Mesendoderm (in vitro differentiated cells): ENCODE measurements around the gene BMPER.

Experiments used
- DNase-seq: peaks from one replicate; pipeline ENCODE4 v3.0.0; 2013
- H2AK5ac ChIP-seq: 2 replicates; pipeline ENCODE4 v1.6.1; 2013; ENCODE audit warnings: low read length, inconsistent platforms
- H2BK120ac ChIP-seq: 2 replicates; pipeline ENCODE4 v1.6.1; 2013; ENCODE audit warnings: low read depth, mild to moderate bottlenecking, low read length, moderate library complexity, mixed read lengths
- H2BK15ac ChIP-seq: replicated peaks from 2 replicates; pipeline ENCODE4 v1.6.1; 2013; ENCODE audit warnings: low read depth, mild to moderate bottlenecking, moderate library complexity
- H2BK5ac ChIP-seq: 2 replicates; pipeline ENCODE4 v1.6.1; 2013; ENCODE audit warnings: low read length, inconsistent platforms
- H3K18ac ChIP-seq: 2 replicates; pipeline ENCODE4 v1.6.1; 2013; ENCODE audit warnings: mild to moderate bottlenecking, low read length, mixed read lengths
- H3K23ac ChIP-seq: one replicate; pipeline ENCODE4 v1.6.1; 2013; ENCODE audit warnings: low read length
- H3K27ac ChIP-seq: 2 replicates; pipeline ENCODE4 v1.5.1; 2013; ENCODE audit warnings: low read depth, mild to moderate bottlenecking, inconsistent platforms, low read length, moderate library complexity
- H3K27me3 ChIP-seq: 2 replicates; pipeline ENCODE4 v1.6.1; 2013; ENCODE audit warnings: low read length, control low read depth, mild to moderate bottlenecking, inconsistent platforms; ENCODE audit not compliant: insufficient read depth, poor library complexity
- H3K36me3 ChIP-seq: 2 replicates; pipeline ENCODE4 v1.6.1; 2013; ENCODE audit warnings: low read length, inconsistent platforms; ENCODE audit not compliant: control insufficient read depth, insufficient read depth
- H3K4ac ChIP-seq: one replicate; pipeline ENCODE4 v1.6.1; 2013; ENCODE audit warnings: low read depth, mild to moderate bottlenecking, low read length, moderate library complexity
- H3K4me1 ChIP-seq: 2 replicates; pipeline ENCODE4 v1.6.1; 2013; ENCODE audit warnings: low read depth, low read length, inconsistent platforms; ENCODE audit not compliant: control insufficient read depth
- H3K4me2 ChIP-seq: 2 replicates; pipeline ENCODE4 v1.6.1; 2013; ENCODE audit warnings: low read length
- H3K4me3 ChIP-seq: 2 replicates; pipeline ENCODE4 v1.5.1; 2013; ENCODE audit warnings: mild to moderate bottlenecking, low read length
- H3K56ac ChIP-seq: one replicate; pipeline ENCODE4 v1.6.1; 2013; ENCODE audit warnings: low read length
- H3K79me1 ChIP-seq: 2 replicates; pipeline ENCODE4 v1.6.1; 2013; ENCODE audit warnings: low read length, inconsistent platforms
- H3K79me2 ChIP-seq: 2 replicates; pipeline ENCODE4 v1.6.1; 2013; ENCODE audit warnings: mild to moderate bottlenecking, low read length; ENCODE audit not compliant: control insufficient read depth, insufficient read depth
- H3K9ac ChIP-seq: 2 replicates; pipeline ENCODE4 v1.6.1; 2013; ENCODE audit warnings: low read length, inconsistent platforms
- H4K5ac ChIP-seq: one replicate; pipeline ENCODE4 v1.6.1; 2013; ENCODE audit warnings: low read length
- H4K8ac ChIP-seq: one replicate; pipeline ENCODE4 v1.6.1; 2013; ENCODE audit warnings: low read depth, mild to moderate bottlenecking, control low read depth, low read length, moderate library complexity
- WGBS: extraction: QIAGEN DNeasy Blood & Tissue Kit; methylation state at CpG from one replicate; pipeline ENCODE4 v1.1.7; 2013; ENCODE audit warnings: low lambda C conversion rate, missing lambda C conversion rate; ENCODE audit not compliant: insufficient coverage; ENCODE audit errors: extremely low coverage; 5-methylcytosine and 5-hydroxymethylcytosine counted together

Gene BMPER

DNA sequence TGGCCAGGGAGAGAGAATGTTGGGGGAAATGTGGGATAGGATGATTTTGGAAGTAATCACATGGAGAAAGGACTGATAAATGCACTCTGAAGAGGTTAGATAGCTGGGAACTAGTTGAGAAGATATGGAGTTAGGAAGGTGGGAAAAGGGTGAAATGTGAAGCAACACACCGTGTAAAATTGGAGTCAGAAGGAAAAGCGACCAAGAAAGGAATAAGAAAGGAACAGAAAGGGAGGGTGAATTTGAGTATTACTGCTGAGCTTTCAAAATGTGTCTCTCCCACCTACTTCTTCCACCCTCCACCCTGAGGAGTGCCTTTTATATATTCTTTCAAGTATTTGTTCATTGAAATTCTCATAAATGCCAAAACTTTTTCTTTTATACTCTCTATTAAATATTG lies 171.8 kb downstream of the BMPER start:
- H4K8ac ChIP-seq: no peak overlapping the region
- H3K27me3 ChIP-seq: no peaks in the 10 kb centered on the region
- H3K18ac ChIP-seq: no peak overlapping the region
- H3K9ac ChIP-seq: no peak overlapping the region
- H3K4me2 ChIP-seq: no peak overlapping the region
- no peak overlapping the region for H3K27ac ChIP-seq
- H2BK5ac ChIP-seq: no peak overlapping the region
- H2BK15ac ChIP-seq: no peak overlapping the region
- no peaks in the 10 kb centered on the region for H3K79me1 ChIP-seq
- H4K5ac ChIP-seq: no peak overlapping the region
- no peak overlapping the region for H3K56ac ChIP-seq
- DNase-seq: no peak
- no peak overlapping the region for H2AK5ac ChIP-seq
- H3K4ac ChIP-seq: no peak overlapping the region
- WGBS: no CpG with 5 or more reads among the region's 2 CpGs
- H3K23ac ChIP-seq: no peak overlapping the region
- no peaks in the 10 kb centered on the region for H3K79me2 ChIP-seq
- H2BK120ac ChIP-seq: no peak overlapping the region
- H3K4me1 ChIP-seq: peaks cover 2% of the 10 kb centered on the region
- H3K36me3 ChIP-seq: no peaks in the 10 kb centered on the region
- no peak overlapping the region for H3K4me3 ChIP-seq

DNA sequence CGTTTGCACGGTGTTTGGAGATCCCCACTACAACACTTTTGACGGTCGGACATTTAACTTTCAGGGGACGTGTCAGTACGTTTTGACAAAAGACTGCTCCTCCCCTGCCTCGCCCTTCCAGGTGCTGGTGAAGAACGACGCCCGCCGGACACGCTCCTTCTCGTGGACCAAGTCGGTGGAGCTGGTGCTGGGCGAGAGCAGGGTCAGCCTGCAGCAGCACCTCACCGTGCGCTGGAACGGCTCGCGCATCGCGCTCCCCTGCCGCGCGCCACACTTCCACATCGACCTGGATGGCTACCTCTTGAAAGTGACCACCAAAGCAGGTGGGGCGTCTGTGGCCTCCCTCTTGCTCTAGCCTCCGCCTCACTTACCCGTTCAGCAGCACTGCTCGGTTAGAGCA lies 173.5 kb downstream of the BMPER start:
- Histone ChIP-seq H3K9ac (no peak overlapping the region), H3K4me1 (peaks cover 2% of the 10 kb centered on the region), H3K79me1 (no peaks in the 10 kb centered on the region), H4K5ac (no peak overlapping the region), H3K23ac (no peak overlapping the region), H3K36me3 (no peaks in the 10 kb centered on the region), H3K56ac (no peak overlapping the region), H3K4me2 (no peak overlapping the region), H2BK15ac (no peak overlapping the region), H3K27me3 (no peaks in the 10 kb centered on the region), H2BK5ac (no peak overlapping the region), H3K79me2 (no peaks in the 10 kb centered on the region), H3K4ac (no peak overlapping the region), H4K8ac (no peak overlapping the region), H2BK120ac (no peak overlapping the region), H3K27ac (no peak overlapping the region), H2AK5ac (no peak overlapping the region), H3K18ac (no peak overlapping the region), H3K4me3 (no peak overlapping the region)
- WGBS: no CpG with 5 or more reads among the region's 30 CpGs
- no peak for DNase-seq

DNA sequence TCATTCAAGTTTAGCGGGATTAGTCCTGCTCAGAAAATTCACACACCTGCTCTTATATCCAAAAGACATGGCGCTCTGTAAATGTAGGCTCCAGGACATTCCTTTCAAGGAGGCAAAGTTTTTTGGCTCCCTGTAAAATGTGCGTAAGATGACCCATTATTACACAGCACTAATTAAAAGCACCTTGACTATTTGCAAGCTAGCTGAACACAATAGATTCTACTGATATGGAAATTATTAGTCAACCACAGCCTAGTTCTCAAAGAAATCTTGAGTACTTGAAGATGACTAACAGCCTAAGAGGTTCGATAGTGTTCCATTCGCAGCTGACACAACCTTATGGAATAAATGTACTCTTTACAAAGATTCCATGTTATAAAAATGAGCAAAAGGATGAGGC lies 175.2 kb downstream of the BMPER start:
- Histone ChIP-seq H4K5ac (no peak overlapping the region), H3K56ac (no peak overlapping the region), H2BK15ac (no peak overlapping the region), H2AK5ac (no peak overlapping the region), H3K18ac (no peak overlapping the region), H3K4me2 (no peak overlapping the region), H3K4ac (no peak overlapping the region), H3K36me3 (no peaks in the 10 kb centered on the region), H3K4me1 (peaks cover 2% of the 10 kb centered on the region), H3K79me1 (no peaks in the 10 kb centered on the region), H3K79me2 (no peaks in the 10 kb centered on the region), H2BK5ac (no peak overlapping the region), H3K9ac (no peak overlapping the region), H4K8ac (no peak overlapping the region), H2BK120ac (no peak overlapping the region), H3K27ac (no peak overlapping the region), H3K4me3 (no peak overlapping the region), H3K23ac (no peak overlapping the region), H3K27me3 (no peaks in the 10 kb centered on the region)
- DNase-seq: no peak
- WGBS: no CpG with 5 or more reads among the region's 5 CpGs

DNA sequence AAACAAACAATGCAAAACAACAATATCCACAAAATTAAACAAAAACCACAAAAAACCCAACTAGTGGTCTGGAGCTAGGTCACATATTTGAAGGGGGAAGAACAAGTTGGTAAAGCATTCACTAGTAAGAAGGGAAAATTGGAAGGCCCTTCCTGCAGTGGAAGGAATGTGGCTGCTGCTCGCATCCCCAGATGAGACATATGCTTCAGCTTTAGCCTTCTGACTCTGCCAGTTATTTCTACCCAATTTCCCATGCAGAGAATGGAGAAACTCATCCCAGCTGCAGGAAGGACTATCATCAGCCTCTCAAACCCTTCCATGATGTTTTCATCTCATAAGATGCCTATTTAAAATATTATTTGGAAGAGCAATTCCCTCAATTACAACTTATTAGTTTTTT lies 176.6 kb downstream of the BMPER start:
- Histone ChIP-seq H4K5ac (no peak overlapping the region), H3K18ac (no peak overlapping the region), H3K27me3 (no peaks in the 10 kb centered on the region), H4K8ac (no peak overlapping the region), H3K36me3 (no peaks in the 10 kb centered on the region), H3K23ac (no peak overlapping the region), H3K4me2 (no peak overlapping the region), H3K4me1 (peaks cover 2% of the 10 kb centered on the region), H2AK5ac (no peak overlapping the region), H3K4ac (no peak overlapping the region), H3K9ac (no peak overlapping the region), H3K27ac (no peak overlapping the region), H2BK120ac (no peak overlapping the region), H2BK5ac (no peak overlapping the region), H2BK15ac (no peak overlapping the region), H3K4me3 (no peak overlapping the region), H3K56ac (no peak overlapping the region), H3K79me2 (no peaks in the 10 kb centered on the region), H3K79me1 (no peaks in the 10 kb centered on the region)
- no CpG with 5 or more reads among the region's 1 CpG for WGBS
- no peak for DNase-seq

DNA sequence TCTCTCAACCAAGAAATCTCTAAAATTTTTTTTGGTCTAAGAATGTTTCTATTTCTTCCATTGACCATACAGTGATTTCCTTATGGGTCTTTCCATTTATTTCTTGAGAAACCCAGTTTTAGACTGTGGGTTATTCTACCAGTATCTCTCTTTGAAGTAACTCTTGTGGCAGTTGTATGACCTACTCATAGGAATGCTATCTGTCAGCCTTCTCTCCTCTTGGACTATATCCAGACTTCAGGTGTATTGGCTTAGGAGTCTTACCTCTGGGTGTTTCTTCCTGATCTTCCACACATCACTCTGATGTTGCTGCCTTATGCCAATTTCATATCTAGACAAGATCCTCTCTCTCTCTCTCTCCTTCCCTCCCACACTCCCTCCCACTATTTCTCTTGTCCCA lies 178.1 kb downstream of the BMPER start:
- Histone ChIP-seq H3K4me1 (peaks cover 2% of the 10 kb centered on the region), H3K18ac (no peak overlapping the region), H3K79me2 (no peaks in the 10 kb centered on the region), H3K79me1 (no peaks in the 10 kb centered on the region), H3K4me3 (no peak overlapping the region), H2BK5ac (no peak overlapping the region), H3K27ac (no peak overlapping the region), H2AK5ac (no peak overlapping the region), H3K36me3 (no peaks in the 10 kb centered on the region), H4K8ac (no peak overlapping the region), H3K23ac (no peak overlapping the region), H3K4ac (no peak overlapping the region), H4K5ac (no peak overlapping the region), H3K4me2 (no peak overlapping the region), H3K56ac (no peak overlapping the region), H3K9ac (no peak overlapping the region), H3K27me3 (no peaks in the 10 kb centered on the region), H2BK15ac (no peak overlapping the region), H2BK120ac (no peak overlapping the region)
- no peak for DNase-seq

DNA sequence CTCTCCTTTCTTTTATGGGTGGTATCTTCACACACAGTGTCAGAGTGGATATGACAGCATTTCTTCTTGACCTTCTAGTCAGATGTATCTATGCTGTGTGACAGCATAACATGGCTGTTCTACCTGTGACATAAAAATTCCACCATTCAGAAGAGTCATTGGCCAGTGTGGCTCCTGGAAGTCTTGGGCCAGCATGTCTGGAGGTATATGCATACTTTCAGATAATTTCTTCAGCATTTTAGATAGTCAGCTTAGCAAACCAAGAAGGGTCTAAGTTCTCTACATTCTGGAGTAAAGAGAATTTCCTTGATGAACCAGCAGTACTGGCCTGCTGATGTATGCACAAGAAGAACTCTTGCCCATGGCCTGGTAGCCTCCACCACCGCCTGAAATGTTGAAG lies 179.3 kb downstream of the BMPER start:
- no peak overlapping the region for H2AK5ac ChIP-seq
- H3K79me1 ChIP-seq: no peaks in the 10 kb centered on the region
- H3K9ac ChIP-seq: no peak overlapping the region
- H3K27me3 ChIP-seq: no peaks in the 10 kb centered on the region
- H3K4me3 ChIP-seq: no peak overlapping the region
- no peaks in the 10 kb centered on the region for H3K79me2 ChIP-seq
- no peak overlapping the region for H2BK15ac ChIP-seq
- H3K27ac ChIP-seq: no peak overlapping the region
- H3K23ac ChIP-seq: no peak overlapping the region
- H4K5ac ChIP-seq: no peak overlapping the region
- no peak overlapping the region for H2BK120ac ChIP-seq
- no peaks in the 10 kb centered on the region for H3K36me3 ChIP-seq
- H3K18ac ChIP-seq: no peak overlapping the region
- no peak overlapping the region for H4K8ac ChIP-seq
- H3K4ac ChIP-seq: no peak overlapping the region
- no CpG with 5 or more reads among the region's 1 CpG for WGBS
- H3K4me1 ChIP-seq: peaks cover under 1% of the 10 kb centered on the region
- no peak overlapping the region for H3K4me2 ChIP-seq
- no peak overlapping the region for H2BK5ac ChIP-seq
- no peak overlapping the region for H3K56ac ChIP-seq
- DNase-seq: no peak
